HCT116 (cell line): Measurements from ENCODE around the gene MACF1. TPM values are rescaled to one million over a fixed set of nuclear protein-coding genes. Genes with fewer than 3 reads are reported as not detected.

Experiments used
- ATAC-seq: fragments of 200-7000 bp; cut with Tn5 transposase; 2 replicates; pipeline ENCODE4 v1.9.1; 2020; ENCODE audit warnings: mild to moderate bottlenecking, moderate library complexity
- BruUV-seq: library from RNA; stranded (reverse); fragments of 400-500 nt; replicated peaks from 2 replicates; lab custom pipeline; 2021; lab: Mats Ljungman, UMichigan
- CTCF ChIA-PET: fragments of 300-600 bp; sonication (Branson Sonifier 250); formaldehyde crosslinking; loops from one replicate; lab custom pipeline; 2021; ENCODE audit warnings: antibody characterized with exemption; lab: Charles Lee
- POLR2A ChIA-PET: fragments of 300-600, 350-600 bp; sonication (Branson Sonifier 250); formaldehyde crosslinking; loops from one replicate; lab custom pipeline; 2021; ENCODE audit warnings: antibody characterized with exemption; lab: Charles Lee
- RAD21 ChIA-PET, 2 experiments: fragments of 300-600 bp; sonication (Branson Sonifier 250); formaldehyde crosslinking; loops; one replicate each; lab custom pipeline; 2023; ENCODE audit warnings: low total read pairs in 2 of 2; ENCODE audit not compliant: uncharacterized antibody in 2 of 2, unreplicated experiment in 2 of 2, low non-redundant PET in 1 of 2; lab: Charles Lee
- DNase-seq: peaks from one replicate; pipeline ENCODE4 v3.0.0-alpha.2; 2010; ENCODE audit warnings: low read depth, low spot score
- H2AFZ ChIP-seq: fragments of 200-600 bp; shearing (Covaris generic), sonication (generic); 2 replicates; pipeline ENCODE4 v1.6.1; 2017; ENCODE audit warnings: low read depth, mixed run types, mixed read lengths, antibody characterized with exemption, low read length; ENCODE audit not compliant: poor library complexity, severe bottlenecking
- H3K27ac ChIP-seq: 2 replicates; pipeline ENCODE4 v1.5.1; 2012; ENCODE audit warnings: low read depth, low read length
- H3K27me3 ChIP-seq: fragments of 200-600 bp; sonication (generic); 2 replicates; pipeline ENCODE4 v1.6.1; 2016; ENCODE audit warnings: mixed run types, low read length, mixed read lengths; ENCODE audit not compliant: insufficient read depth
- H3K36me3 ChIP-seq, 2 experiments: fragments of 200-500 bp in 1 of 2; fragments of 200-600 bp in 1 of 2; sonication (Bioruptor generic) in 1 of 2; sonication (generic) in 1 of 2; 2 replicates each; pipeline versions ENCODE4 v1.5.1 to v1.6.1; 2014 to 2016; ENCODE audit warnings: low read length in 2 of 2, inconsistent platforms in 1 of 2, mixed read lengths in 1 of 2, mixed run types in 1 of 2; ENCODE audit not compliant: insufficient read depth in 2 of 2, control insufficient read depth in 1 of 2
- H3K4me1 ChIP-seq, 2 experiments: fragments of 200-600 bp in 1 of 2; sonication (generic) in 1 of 2; 2 replicates each; pipeline versions ENCODE4 v1.5.1 to v1.6.1; 2012 to 2017; ENCODE audit warnings: low read length in 2 of 2, inconsistent platforms in 1 of 2, mild to moderate bottlenecking in 1 of 2, mixed read lengths in 1 of 2, mixed run types in 1 of 2, moderate library complexity in 1 of 2; ENCODE audit not compliant: insufficient read depth in 2 of 2, control insufficient read depth in 1 of 2
- H3K4me2 ChIP-seq: fragments of 200-600 bp; sonication (generic); 2 replicates; pipeline ENCODE4 v1.6.1; 2017; ENCODE audit warnings: mixed run types, low read length, mixed read lengths
- H3K4me3 ChIP-seq, 2 experiments: fragments of 200-600 bp in 1 of 2; sonication (generic) in 1 of 2; replicated peaks in 1 of 2; 2 replicates each; pipeline ENCODE4 v1.5.1; 2011 to 2016; ENCODE audit warnings: low read length in 2 of 2, control low read depth in 1 of 2, low read depth in 1 of 2, mild to moderate bottlenecking in 1 of 2, mixed read lengths in 1 of 2, mixed run types in 1 of 2
- H3K79me2 ChIP-seq: fragments of 200-600 bp; sonication (generic); 2 replicates; pipeline ENCODE4 v1.6.1; 2017; ENCODE audit warnings: mild to moderate bottlenecking, mixed run types, low read length, moderate library complexity, mixed read lengths; ENCODE audit not compliant: insufficient read depth
- H3K9ac ChIP-seq: fragments of 200-600 bp; sonication (generic); 2 replicates; pipeline ENCODE4 v1.6.1; 2016; ENCODE audit warnings: low read length, mixed read lengths
- H3K9me2 ChIP-seq: fragments of 200-600 bp; sonication (generic), shearing (Covaris generic); 2 replicates; pipeline ENCODE4 v1.6.1; 2017; ENCODE audit warnings: mixed run types, mild to moderate bottlenecking, moderate library complexity; ENCODE audit not compliant: insufficient read depth
- H3K9me3 ChIP-seq, 2 experiments: fragments of 200-500 bp in 1 of 2; fragments of 200-600 bp in 1 of 2; sonication (Bioruptor generic) in 1 of 2; sonication (generic) in 1 of 2; 2 replicates each; pipeline ENCODE4 v1.6.1; 2014 to 2017; ENCODE audit warnings: low read length in 2 of 2, mixed read lengths in 2 of 2, inconsistent platforms in 1 of 2, low read depth in 1 of 2, mild to moderate bottlenecking in 1 of 2, mixed run types in 1 of 2, moderate library complexity in 1 of 2; ENCODE audit not compliant: control insufficient read depth in 1 of 2, insufficient read depth in 1 of 2
- H4K20me1 ChIP-seq: fragments of 200-600 bp; sonication (generic), shearing (Covaris generic); 2 replicates; pipeline ENCODE4 v1.6.1; 2017; ENCODE audit warnings: mixed run types, mild to moderate bottlenecking, moderate library complexity; ENCODE audit not compliant: insufficient read depth
- EZH2phosphoT487 ChIP-seq: fragments of 200-600 bp; IDR thresholded peaks from 2 replicates; pipeline ENCODE4 v1.6.1; 2018; ENCODE audit warnings: antibody characterized with exemption, borderline replicate concordance
- JUND ChIP-seq: IDR thresholded peaks from 2 replicates; pipeline ENCODE4 v1.6.1; 2012
- POLR2A ChIP-seq: IDR thresholded peaks from 2 replicates; pipeline ENCODE4 v1.7.0; 2011; ENCODE audit warnings: borderline replicate concordance; ENCODE audit not compliant: insufficient read depth, insufficient read length; ENCODE audit errors: extremely low read depth
- RAD21 ChIP-seq: IDR thresholded peaks from 2 replicates; pipeline ENCODE4 v1.6.1; 2012; ENCODE audit warnings: low read depth, mild to moderate bottlenecking
- SIN3A ChIP-seq: IDR thresholded peaks from 2 replicates; pipeline ENCODE4 v1.6.1; 2012; ENCODE audit warnings: low read depth
- SP1 ChIP-seq: IDR thresholded peaks from 2 replicates; pipeline ENCODE4 v1.6.1; 2012; ENCODE audit warnings: low read depth
- SRF ChIP-seq: IDR thresholded peaks from 2 replicates; pipeline ENCODE4 v1.6.1; 2012; ENCODE audit warnings: low read depth
- ZFX ChIP-seq: fragments of 450-650 bp; IDR thresholded peaks from 2 replicates; pipeline ENCODE4 v1.6.1; 2017
- ZNF274 ChIP-seq: fragments of 200-500 bp; sonication (Bioruptor generic); IDR thresholded peaks from 2 replicates; pipeline ENCODE4 v1.6.1; 2014; ENCODE audit warnings: mild to moderate bottlenecking, low read depth, low read length, inconsistent platforms
- intact Hi-C: fragments of 100-400 bp; cut with micrococcal nuclease; formaldehyde crosslinking; loops from 2 replicates; pipeline ENCODE4 v1.10.0; 2022
- total RNA-seq: library from RNA; stranded (reverse); gene quantifications from one replicate; pipeline ENCODE4 v1.2.1, GENCODE V29; 2021; ENCODE audit not compliant: unreplicated experiment
- TF ChIP-seq, protein P1 (sequence below): IDR thresholded peaks from 2 replicates; pipeline ENCODE4 v1.6.1; 2012
- TF ChIP-seq, protein P2 (sequence below): IDR thresholded peaks from 2 replicates; pipeline ENCODE4 v1.6.1; 2011; ENCODE audit warnings: mild to moderate bottlenecking, low read length, moderate library complexity; ENCODE audit not compliant: insufficient replicate concordance; ENCODE audit errors: extremely low read depth
- TF ChIP-seq, protein P3 (sequence below), 3 experiments: fragments of 200-600 bp in 1 of 3; sonication (generic) in 1 of 3; IDR thresholded peaks in 2 of 3; conservative IDR thresholded peaks in 1 of 3; 2 replicates each; pipeline ENCODE4 v1.5.1; 2012 to 2017; ENCODE audit warnings: low read depth in 2 of 3, low read length in 2 of 3, antibody characterized with exemption in 1 of 3, borderline replicate concordance in 1 of 3, control low read depth in 1 of 3, mild to moderate bottlenecking in 1 of 3, mixed read lengths in 1 of 3, mixed run types in 1 of 3, moderate library complexity in 1 of 3; ENCODE audit not compliant: insufficient read depth in 1 of 3
- TF ChIP-seq, protein P4 (sequence below): IDR thresholded peaks from 2 replicates; pipeline ENCODE4 v1.6.1; 2012; ENCODE audit warnings: low read depth

MACF1 gene
- total RNA-seq, 1 experiment from 2014 or later = 146 TPM

DNA sequence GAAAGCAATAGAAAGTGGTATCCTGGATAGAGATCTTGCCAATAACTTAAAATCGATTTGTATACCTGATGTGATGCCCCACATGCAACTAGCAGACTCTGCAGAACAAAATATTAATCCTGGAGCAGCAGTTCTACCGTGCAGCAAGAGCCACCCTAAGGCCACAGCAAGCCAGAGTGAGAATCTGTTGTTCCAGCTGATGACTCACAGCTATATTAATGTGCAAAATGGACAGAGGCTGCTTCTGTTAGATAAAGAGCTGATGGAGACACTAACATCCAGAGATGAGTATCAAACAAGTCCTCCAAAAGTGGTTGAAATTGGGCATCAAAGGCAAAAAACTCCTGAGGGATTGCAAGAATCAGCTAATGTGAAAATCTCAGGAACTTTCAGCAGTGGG lies 127.8 kb downstream of the MACF1 start:
- Histone ChIP-seq H4K20me1 (no peaks in the 10 kb centered on the region), H3K9me3 (no peaks in the 10 kb centered on the region), H3K27me3 (no peaks in the 10 kb centered on the region), H2AFZ (no peak overlapping the region), H3K9me2 (no peaks in the 10 kb centered on the region), H3K9ac (no peak overlapping the region), H3K4me1 (no peaks in the 10 kb centered on the region), H3K36me3 (peaks cover 0 to 6% of the 10 kb centered on the region in 2 experiments; a peak in 2 of 4 replicates), H3K79me2 (no peaks in the 10 kb centered on the region), H3K4me2 (no peak overlapping the region), H3K27ac (no peak overlapping the region), H3K4me3 (no peak overlapping the region)
- BruUV-seq = no TSS peak
- ChIA-PET CTCF (no interaction called here), POLR2A (no interaction called here), RAD21 (no interaction called here)
- no peak for TF ChIP-seq RAD21
- ATAC-seq (no peak), DNase-seq (no peak)
- intact Hi-C loops = no loop called here

DNA sequence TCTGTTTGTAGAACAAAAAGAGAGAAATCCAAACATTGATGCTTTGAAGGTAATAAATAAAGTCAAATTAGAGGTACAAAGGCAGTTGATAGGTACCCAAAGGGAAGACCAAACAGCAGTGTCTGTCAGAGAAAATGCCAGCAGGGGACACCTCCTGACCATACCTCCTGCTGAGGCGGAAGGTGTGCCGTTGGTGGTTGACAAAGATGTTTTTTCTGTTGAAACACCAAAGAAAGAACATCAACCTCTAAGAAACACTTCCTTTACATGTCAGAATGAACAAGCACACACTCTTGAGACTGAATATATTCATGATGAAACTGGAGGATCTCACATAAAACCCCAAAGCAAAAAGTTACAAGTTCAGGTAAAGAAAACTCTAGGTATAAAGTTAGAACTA lies 128.3 kb downstream of the MACF1 start:
- ChIA-PET RAD21 (no interaction called here), CTCF (no interaction called here), POLR2A (no interaction called here)
- H3K9me3 ChIP-seq = no peaks in the 10 kb centered on the region
- no peak for ATAC-seq
- H3K9me2 ChIP-seq = no peaks in the 10 kb centered on the region
- no peak for DNase-seq
- no peak overlapping the region for H3K9ac ChIP-seq
- no TSS peak for BruUV-seq
- no peaks in the 10 kb centered on the region for H3K4me1 ChIP-seq
- no peaks in the 10 kb centered on the region for H4K20me1 ChIP-seq
- H3K4me2 ChIP-seq = no peak overlapping the region
- H3K79me2 ChIP-seq = no peaks in the 10 kb centered on the region
- no peak overlapping the region for H3K4me3 ChIP-seq
- H3K27me3 ChIP-seq = no peaks in the 10 kb centered on the region
- H3K36me3 ChIP-seq = peaks cover 0 to under 1% of the 10 kb centered on the region in 2 experiments; a peak in 2 of 4 replicates
- H2AFZ ChIP-seq = no peak overlapping the region
- no peak overlapping the region for H3K27ac ChIP-seq
- intact Hi-C loops = no loop called here
- TF ChIP-seq SRF = no peak
- TF ChIP-seq, protein P1, sequence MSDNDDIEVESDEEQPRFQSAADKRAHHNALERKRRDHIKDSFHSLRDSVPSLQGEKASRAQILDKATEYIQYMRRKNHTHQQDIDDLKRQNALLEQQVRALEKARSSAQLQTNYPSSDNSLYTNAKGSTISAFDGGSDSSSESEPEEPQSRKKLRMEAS = no peak
- no peak for TF ChIP-seq JUND
- TF ChIP-seq, protein P2, sequence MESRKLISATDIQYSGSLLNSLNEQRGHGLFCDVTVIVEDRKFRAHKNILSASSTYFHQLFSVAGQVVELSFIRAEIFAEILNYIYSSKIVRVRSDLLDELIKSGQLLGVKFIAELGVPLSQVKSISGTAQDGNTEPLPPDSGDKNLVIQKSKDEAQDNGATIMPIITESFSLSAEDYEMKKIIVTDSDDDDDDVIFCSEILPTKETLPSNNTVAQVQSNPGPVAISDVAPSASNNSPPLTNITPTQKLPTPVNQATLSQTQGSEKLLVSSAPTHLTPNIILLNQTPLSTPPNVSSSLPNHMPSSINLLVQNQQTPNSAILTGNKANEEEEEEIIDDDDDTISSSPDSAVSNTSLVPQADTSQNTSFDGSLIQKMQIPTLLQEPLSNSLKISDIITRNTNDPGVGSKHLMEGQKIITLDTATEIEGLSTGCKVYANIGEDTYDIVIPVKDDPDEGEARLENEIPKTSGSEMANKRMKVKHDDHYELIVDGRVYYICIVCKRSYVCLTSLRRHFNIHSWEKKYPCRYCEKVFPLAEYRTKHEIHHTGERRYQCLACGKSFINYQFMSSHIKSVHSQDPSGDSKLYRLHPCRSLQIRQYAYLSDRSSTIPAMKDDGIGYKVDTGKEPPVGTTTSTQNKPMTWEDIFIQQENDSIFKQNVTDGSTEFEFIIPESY = no peak
- no peak for TF ChIP-seq ZFX
- no peak for TF ChIP-seq ZNF274
- TF ChIP-seq EZH2phosphoT487 = no peak
- no peak for TF ChIP-seq POLR2A
- no peak for TF ChIP-seq SP1
- TF ChIP-seq SIN3A = no peak
- TF ChIP-seq, protein P3, sequence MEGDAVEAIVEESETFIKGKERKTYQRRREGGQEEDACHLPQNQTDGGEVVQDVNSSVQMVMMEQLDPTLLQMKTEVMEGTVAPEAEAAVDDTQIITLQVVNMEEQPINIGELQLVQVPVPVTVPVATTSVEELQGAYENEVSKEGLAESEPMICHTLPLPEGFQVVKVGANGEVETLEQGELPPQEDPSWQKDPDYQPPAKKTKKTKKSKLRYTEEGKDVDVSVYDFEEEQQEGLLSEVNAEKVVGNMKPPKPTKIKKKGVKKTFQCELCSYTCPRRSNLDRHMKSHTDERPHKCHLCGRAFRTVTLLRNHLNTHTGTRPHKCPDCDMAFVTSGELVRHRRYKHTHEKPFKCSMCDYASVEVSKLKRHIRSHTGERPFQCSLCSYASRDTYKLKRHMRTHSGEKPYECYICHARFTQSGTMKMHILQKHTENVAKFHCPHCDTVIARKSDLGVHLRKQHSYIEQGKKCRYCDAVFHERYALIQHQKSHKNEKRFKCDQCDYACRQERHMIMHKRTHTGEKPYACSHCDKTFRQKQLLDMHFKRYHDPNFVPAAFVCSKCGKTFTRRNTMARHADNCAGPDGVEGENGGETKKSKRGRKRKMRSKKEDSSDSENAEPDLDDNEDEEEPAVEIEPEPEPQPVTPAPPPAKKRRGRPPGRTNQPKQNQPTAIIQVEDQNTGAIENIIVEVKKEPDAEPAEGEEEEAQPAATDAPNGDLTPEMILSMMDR (IDR thresholded peaks at IDR 0.05 in 2 of 3, conservative IDR thresholded peaks at IDR 0.05 in 1 of 3; ENCODE audit: borderline replicate concordance in 1 of 3, insufficient read depth in 1 of 3, low read depth in 2 of 3, low read length in 2 of 3) = no peak
- TF ChIP-seq, protein P4, sequence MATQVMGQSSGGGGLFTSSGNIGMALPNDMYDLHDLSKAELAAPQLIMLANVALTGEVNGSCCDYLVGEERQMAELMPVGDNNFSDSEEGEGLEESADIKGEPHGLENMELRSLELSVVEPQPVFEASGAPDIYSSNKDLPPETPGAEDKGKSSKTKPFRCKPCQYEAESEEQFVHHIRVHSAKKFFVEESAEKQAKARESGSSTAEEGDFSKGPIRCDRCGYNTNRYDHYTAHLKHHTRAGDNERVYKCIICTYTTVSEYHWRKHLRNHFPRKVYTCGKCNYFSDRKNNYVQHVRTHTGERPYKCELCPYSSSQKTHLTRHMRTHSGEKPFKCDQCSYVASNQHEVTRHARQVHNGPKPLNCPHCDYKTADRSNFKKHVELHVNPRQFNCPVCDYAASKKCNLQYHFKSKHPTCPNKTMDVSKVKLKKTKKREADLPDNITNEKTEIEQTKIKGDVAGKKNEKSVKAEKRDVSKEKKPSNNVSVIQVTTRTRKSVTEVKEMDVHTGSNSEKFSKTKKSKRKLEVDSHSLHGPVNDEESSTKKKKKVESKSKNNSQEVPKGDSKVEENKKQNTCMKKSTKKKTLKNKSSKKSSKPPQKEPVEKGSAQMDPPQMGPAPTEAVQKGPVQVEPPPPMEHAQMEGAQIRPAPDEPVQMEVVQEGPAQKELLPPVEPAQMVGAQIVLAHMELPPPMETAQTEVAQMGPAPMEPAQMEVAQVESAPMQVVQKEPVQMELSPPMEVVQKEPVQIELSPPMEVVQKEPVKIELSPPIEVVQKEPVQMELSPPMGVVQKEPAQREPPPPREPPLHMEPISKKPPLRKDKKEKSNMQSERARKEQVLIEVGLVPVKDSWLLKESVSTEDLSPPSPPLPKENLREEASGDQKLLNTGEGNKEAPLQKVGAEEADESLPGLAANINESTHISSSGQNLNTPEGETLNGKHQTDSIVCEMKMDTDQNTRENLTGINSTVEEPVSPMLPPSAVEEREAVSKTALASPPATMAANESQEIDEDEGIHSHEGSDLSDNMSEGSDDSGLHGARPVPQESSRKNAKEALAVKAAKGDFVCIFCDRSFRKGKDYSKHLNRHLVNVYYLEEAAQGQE = no peak
